ENCODE data around the gene ANKRD18A.
"Not testable (repeated sequence)": the region's sequence is repeated elsewhere in the genome, so short reads cannot be mapped to it uniquely, and the experiment has no call there.

The ANKRD18A gene

DNA sequence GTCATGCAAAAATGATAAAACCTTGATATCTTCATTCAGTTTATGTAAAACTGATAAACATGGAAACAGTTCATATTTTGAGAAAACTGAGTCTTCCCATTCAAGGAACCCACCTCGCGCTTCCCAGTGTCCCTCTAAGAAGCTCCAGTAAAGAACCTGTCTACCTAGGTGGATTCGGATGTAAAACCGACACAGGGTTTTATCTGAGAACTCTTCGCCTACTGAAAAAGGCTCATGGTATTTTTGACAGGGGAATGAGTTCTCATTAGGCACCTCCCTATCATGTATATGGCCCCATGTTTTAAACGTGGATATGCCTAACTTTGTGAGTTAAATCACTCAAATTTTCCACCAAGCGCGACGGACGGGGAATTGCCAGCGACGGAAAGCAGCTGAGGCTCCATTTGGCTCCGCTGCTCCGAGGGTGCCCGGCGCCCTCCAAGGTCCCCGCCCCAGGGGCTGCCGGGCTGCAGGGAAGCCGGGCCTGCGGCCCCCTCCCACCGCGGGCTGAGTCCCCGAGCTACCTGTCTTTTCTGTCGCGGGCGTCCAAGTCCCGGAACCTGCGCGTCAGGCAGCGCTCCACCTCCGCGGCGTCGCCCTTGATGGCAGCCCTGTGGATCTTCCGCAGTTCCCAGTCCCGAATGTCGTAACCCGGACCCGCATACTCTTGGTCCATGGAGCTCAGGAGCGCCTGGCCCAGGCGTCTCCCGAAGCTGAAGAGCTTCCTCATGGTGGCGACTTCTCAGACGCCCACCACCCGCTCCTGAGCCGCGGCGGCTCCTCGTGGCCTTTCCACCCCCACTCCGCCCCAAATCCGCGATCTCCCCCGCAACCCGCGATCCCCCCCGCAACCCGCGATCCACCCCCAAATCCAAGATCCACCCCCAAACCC lies 594 bp downstream of the ANKRD18A start:
- TF ChIP-seq, protein P1, sequence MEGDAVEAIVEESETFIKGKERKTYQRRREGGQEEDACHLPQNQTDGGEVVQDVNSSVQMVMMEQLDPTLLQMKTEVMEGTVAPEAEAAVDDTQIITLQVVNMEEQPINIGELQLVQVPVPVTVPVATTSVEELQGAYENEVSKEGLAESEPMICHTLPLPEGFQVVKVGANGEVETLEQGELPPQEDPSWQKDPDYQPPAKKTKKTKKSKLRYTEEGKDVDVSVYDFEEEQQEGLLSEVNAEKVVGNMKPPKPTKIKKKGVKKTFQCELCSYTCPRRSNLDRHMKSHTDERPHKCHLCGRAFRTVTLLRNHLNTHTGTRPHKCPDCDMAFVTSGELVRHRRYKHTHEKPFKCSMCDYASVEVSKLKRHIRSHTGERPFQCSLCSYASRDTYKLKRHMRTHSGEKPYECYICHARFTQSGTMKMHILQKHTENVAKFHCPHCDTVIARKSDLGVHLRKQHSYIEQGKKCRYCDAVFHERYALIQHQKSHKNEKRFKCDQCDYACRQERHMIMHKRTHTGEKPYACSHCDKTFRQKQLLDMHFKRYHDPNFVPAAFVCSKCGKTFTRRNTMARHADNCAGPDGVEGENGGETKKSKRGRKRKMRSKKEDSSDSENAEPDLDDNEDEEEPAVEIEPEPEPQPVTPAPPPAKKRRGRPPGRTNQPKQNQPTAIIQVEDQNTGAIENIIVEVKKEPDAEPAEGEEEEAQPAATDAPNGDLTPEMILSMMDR (IDR thresholded peaks at IDR 0.05; ENCODE audit: insufficient read depth, low read length, missing control alignments), result no peak
- DNase-seq (ENCODE audit: low read depth, low spot score), result no peak
- CTCF ChIA-PET, result no interaction called here
- POLR2A ChIA-PET, result no interaction called here
- H3K4me3 ChIP-seq (ENCODE audit: low read depth, low read length), result peak overlapping the region; percentile 37

DNA sequence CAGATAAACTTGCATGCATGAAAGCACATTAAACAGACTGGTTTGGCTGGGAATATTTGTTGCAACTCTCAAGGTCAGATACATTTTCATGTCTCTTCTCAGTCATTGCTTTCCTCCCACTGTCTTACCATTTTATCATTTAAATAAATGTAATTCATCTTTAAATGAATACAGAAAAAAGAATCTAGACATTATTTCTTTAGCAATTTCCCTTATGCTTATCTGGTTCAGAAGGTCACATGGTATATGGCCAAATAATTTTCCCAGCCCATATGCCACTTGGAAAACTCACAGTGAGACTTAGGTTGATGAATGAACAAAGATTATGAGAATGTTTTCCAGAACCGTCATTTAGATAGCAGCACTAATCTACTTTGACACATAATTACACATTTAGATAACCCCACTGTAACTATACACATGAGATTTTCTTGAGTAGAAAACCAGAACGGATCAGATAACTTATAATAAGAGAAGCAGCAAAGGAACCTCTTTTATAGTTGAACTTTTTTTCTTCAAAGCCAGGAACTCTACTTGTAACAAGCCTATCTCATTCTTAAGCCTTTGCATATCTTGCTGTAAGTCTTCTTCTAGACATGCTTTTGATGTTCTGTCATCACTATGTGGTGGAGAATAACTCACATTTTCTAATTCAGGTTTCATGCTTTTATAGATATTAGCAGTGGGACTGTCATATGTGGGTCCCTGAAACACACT lies 22.2 kb downstream of the ANKRD18A start:
- H3K4me3 ChIP-seq (ENCODE audit: low read depth, low read length); POLR2A ChIA-PET; DNase-seq (ENCODE audit: low read depth, low spot score); CTCF ChIA-PET: not testable (repeated sequence)

DNA sequence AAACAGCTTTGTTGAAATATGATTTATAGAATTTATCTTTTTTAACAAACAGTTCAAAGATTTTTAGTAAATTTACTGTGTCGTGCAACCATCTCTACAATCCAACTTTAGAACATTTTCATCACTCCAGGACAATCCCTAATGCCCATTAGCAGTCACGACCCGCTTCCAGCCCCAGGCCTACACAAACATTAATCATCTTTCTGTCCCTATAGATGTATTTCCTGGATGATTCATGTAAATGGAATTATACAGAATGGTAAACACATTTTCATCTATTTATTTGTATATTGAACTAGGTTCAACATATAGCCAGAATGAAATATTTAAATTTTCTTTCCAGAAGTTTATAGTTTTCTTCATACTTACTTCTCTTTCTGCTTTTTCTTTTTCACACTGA lies 25.3 kb downstream of the ANKRD18A start:
- CTCF ChIA-PET; POLR2A ChIA-PET; H3K4me3 ChIP-seq (ENCODE audit: low read depth, low read length); DNase-seq (ENCODE audit: low read depth, low spot score): not testable (repeated sequence)

DNA sequence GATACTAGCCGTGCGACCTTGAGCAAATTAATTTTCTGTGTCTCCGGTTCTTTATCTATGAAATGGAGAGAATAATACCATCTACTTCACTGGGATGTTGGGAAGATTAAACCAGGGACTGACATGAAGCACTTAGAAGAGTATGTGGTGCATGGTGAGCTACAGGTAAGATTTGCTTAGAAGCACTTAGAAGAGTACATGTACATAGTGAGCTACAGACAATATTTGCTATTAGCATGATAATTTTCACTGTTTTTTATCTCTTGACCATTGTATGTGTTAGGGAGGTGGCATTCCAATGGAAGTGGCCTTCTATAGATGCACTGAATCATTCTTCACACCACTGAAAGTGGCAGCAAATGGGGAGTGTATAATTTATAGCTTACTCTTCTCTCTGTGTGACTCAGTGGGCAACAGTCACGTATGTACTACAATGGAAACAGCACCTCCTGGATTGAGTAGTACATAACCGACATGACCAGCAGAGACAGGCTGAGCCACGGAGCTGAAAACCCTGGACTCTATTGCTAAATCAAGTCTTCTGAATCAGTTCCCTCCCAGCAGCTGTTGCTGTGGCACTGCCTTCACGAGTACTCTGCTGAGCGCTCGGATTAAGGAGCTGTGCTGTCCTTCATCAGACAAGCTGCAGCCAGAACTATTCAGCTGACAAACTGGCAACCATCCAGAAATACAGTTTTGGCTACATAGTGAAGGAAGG lies 28.9 kb downstream of the ANKRD18A start:
- CTCF ChIA-PET; DNase-seq (ENCODE audit: low read depth, low spot score); POLR2A ChIA-PET; H3K4me3 ChIP-seq (ENCODE audit: low read depth, low read length): not testable (repeated sequence)

DNA sequence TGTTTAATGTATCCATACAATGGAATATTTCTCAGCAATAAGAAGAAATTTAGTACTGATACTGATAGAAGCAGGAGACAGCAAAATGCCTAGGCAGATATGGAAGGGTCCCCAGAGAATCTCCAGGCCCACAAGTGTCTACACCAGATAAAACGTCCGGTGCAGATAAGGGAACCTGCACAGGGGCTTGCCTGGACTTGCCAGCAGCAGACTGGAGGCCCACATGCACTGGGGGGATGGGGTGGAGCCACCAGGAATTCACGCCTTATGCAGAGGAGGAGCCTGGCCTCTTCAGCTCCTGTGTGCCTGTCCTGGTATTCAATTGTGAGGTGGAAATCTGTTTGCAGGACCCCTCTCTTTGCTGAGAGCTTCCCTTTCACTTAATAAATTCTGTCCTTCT lies 36.6 kb downstream of the ANKRD18A start:
- CTCF ChIA-PET; DNase-seq (ENCODE audit: low read depth, low spot score); H3K4me3 ChIP-seq (ENCODE audit: low read depth, low read length); POLR2A ChIA-PET: not testable (repeated sequence)

DNA sequence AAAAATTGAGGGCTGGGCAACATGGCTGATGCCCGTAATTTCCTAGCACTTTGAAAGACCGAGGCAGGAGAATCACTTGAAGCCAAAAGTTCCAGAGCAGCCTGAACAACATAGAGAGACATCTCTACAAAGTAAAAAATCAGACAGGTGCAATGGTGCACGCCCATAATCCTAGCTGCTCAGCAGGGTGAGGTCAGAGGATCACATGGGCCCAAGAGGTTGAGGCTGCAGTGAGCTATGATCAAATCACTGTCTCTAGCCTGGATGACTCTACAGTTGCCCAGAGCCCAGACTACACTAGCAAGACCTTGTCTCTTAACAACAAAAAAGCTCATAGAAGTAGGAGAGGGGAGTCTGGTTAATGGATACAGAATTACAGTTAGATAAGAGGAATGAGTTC lies 40.3 kb downstream of the ANKRD18A start:
- CTCF ChIA-PET; POLR2A ChIA-PET; H3K4me3 ChIP-seq (ENCODE audit: low read depth, low read length); DNase-seq (ENCODE audit: low read depth, low spot score): not testable (repeated sequence)

DNA sequence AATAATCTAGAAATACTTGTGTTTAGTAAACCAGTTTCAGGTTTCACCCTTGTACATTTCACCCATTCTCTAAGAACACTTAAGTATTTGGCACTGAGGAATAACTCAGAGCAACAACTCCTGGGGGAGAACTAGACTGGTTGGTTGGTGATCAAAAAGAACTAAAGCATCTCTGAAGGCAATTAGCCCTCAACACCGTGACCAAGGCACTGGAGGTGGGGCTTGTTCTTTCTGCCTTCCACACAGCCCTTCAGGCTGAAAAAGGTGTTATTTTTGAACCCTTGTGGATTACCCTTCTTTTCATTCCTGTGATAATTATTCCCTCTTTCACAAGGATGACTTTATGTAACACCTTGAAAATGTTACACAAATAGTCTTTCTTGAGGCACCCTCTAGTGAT lies 44.2 kb downstream of the ANKRD18A start:
- DNase-seq (ENCODE audit: low read depth, low spot score); CTCF ChIA-PET; POLR2A ChIA-PET; H3K4me3 ChIP-seq (ENCODE audit: low read depth, low read length): not testable (repeated sequence)

DNA sequence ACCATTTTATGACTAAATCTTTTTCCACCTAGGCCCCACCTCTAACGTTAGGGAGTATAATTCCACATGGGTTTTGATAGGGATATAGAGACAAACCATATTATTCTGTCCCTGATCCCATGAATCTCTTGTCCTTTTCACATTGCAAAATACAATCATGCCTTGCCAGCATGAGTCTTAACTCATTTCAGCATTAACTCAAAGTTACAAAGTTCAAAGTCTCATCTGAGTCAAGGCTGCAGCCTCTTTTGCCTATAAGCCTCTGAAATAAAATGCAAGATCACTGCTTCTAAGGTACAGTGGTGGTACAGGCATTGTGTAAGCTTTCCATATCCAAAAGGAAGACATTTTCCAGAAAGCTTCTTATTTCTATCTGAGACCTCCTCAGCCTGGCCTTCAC lies 54.3 kb downstream of the ANKRD18A start:
- H3K4me3 ChIP-seq (ENCODE audit: low read depth, low read length); POLR2A ChIA-PET; CTCF ChIA-PET; DNase-seq (ENCODE audit: low read depth, low spot score): not testable (repeated sequence)

DNA sequence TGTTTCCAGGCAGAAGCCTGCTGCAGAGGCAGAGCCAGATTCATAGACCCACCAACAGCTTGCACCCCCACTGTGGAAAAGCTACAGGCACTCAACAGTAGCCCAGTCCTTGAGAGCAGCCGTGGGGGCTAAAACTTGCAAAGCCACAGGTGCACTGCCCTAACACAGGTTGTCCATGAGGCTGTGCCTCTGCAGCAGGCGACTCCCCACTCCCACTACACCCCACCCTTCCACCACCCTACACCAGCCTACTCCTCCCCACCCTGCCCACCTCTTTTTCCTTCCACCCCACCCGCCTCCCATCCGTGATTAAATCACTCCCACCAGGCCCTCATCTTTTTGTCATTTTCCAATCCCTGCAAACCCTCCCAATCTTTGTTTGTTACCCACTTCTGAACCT lies 55.2 kb downstream of the ANKRD18A start:
- POLR2A ChIA-PET; DNase-seq (ENCODE audit: low read depth, low spot score); CTCF ChIA-PET; H3K4me3 ChIP-seq (ENCODE audit: low read depth, low read length): not testable (repeated sequence)

DNA sequence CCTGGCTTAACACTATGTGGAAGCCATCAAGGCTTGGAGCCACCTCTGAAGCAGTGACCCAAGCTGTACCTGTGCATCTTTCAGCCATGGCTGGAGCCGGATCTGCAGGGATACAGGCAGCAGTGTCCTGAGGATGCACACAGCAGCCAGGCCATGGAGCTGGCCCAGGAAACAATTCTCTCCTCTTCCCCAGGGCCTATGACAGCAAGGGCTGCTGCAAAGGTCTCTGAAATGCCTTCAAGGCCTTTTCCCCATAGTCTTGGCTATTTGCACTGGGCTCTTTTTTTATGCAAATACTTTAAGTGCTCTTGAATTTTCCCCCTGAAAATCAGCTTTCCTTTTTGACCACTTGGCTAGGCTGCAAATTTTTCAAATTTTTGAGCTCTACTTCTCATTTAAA lies 56.5 kb downstream of the ANKRD18A start:
- CTCF ChIA-PET; H3K4me3 ChIP-seq (ENCODE audit: low read depth, low read length); POLR2A ChIA-PET; DNase-seq (ENCODE audit: low read depth, low spot score): not testable (repeated sequence)

DNA sequence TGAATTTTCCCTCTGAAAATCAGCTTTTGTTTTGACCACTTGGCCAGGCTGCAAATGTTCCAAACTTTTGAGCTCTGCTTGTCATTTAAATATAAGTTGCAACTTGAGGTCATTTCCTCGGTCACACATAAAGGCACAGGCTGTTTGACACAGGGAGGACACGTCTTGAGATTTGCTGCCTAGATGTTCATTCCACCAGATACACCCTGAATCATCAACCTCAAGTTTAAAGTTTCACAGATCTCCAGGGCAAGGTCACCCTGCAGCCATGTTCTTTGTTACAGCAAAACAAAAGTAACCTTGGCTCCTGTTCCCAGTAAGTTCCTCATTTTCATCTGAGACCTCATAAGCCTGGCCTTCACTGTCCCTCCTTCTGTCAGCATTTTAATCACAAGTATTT lies 59.3 kb downstream of the ANKRD18A start:
- DNase-seq (ENCODE audit: low read depth, low spot score); H3K4me3 ChIP-seq (ENCODE audit: low read depth, low read length); CTCF ChIA-PET; POLR2A ChIA-PET: not testable (repeated sequence)

DNA sequence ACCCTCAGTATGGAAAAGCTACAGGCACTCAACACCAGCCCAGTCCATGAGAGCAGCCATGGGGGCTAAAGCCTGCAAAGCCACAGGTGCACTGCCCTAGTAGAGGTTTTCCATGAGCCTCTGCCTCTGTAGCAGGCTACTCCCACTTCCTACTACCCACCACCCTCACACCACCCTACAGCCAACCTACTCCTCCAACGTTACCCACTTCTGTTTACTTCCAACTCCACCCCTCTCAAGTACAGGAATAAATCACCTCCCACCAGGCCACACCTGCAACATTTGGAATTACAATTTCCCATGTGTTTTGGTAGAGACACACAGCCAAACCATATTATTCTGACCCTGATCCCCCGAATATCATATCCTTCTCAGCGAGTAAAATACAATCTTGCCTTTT lies 61.2 kb downstream of the ANKRD18A start:
- POLR2A ChIA-PET; DNase-seq (ENCODE audit: low read depth, low spot score); H3K4me3 ChIP-seq (ENCODE audit: low read depth, low read length); CTCF ChIA-PET: not testable (repeated sequence)

DNA sequence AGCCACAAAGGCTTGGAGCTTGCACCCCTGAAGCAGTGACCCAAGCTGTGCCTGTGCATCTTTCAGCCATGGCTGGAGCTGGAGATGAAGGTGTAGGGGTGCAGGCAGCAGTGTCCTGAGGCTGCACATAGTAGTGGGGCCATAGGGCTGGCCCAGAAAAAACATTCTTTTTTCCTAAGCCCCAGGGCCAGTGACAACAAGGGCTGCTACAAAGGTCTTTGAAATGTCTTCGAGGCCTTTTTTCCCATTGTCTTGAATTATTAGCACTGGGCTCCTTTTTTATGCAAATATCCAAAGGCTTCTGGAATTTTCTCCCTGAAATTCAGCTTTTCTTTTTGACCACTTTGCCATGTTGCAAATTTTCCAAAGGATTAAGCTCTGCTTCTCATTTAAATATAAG lies 62.6 kb downstream of the ANKRD18A start:
- DNase-seq (ENCODE audit: low read depth, low spot score); H3K4me3 ChIP-seq (ENCODE audit: low read depth, low read length); CTCF ChIA-PET; POLR2A ChIA-PET: not testable (repeated sequence)

DNA sequence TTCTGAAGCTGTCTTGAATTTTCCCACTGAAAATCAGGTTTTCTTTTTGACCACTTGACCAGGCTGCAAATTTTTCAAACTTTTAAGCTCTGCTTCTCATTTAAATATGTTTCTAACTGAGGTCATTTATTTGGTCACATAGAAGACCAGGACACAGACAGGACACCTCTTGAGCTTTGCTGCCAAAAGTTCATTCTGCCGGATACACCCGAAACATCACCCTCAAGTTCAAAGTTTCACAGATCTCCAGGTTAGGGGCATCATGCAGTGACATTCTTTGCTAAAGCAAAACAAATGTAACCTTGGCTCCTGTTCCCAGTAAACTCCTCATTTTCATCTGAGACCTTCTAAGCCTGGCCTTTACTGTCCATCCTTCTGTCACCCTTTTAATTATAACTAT lies 65.4 kb downstream of the ANKRD18A start:
- DNase-seq (ENCODE audit: low read depth, low spot score); H3K4me3 ChIP-seq (ENCODE audit: low read depth, low read length); CTCF ChIA-PET; POLR2A ChIA-PET: not testable (repeated sequence)

DNA sequence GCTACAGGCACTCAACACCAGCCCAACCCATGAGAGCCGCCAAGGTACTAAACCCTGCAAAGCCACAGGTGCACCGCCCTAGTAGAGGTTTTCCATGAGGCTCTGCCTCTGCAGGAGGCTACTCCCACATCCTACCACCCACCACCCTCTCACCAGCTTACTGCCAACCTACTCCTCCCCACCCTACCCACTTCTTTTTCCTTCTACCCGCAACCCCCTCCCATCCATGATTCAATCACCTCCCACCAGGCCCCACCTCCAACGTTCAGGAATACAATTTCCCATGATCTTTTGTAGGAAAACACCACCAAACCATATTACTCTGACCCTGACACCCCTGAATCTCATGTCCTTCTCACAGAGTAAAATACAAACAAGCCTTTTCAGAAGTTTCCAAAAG lies 67.4 kb downstream of the ANKRD18A start:
- DNase-seq (ENCODE audit: low read depth, low spot score); H3K4me3 ChIP-seq (ENCODE audit: low read depth, low read length); POLR2A ChIA-PET; CTCF ChIA-PET: not testable (repeated sequence)
